Muscle layer of duodenum (tissue), 2 donors: ENCODE measurements around the gene OR4C45.
"Not testable (repeated sequence)": the region's sequence is repeated elsewhere in the genome, so short reads cannot be mapped to it uniquely, and the experiment has no call there.

Experiments used
- H3K27ac ChIP-seq: one replicate; pipeline ENCODE4 v1.7.0; 2013; ENCODE audit warnings: mild to moderate bottlenecking, low read length
- H3K27me3 ChIP-seq: one replicate; pipeline ENCODE4 v1.7.0; 2013; ENCODE audit warnings: low read depth, mild to moderate bottlenecking, control low read depth, low read length
- H3K36me3 ChIP-seq, 2 donors: one replicate each; pipeline ENCODE4 v1.7.0; 2013; ENCODE audit warnings: low read length in 2 of 2, control low read depth in 1 of 2, mild to moderate bottlenecking in 1 of 2; ENCODE audit not compliant: insufficient read depth in 2 of 2, control insufficient read depth in 1 of 2
- H3K4me1 ChIP-seq, 2 donors: one replicate each; pipeline ENCODE4 v1.7.0; 2013; ENCODE audit warnings: low read length in 2 of 2, mild to moderate bottlenecking in 2 of 2, control low read depth in 1 of 2, moderate library complexity in 1 of 2; ENCODE audit not compliant: insufficient read depth in 2 of 2, control insufficient read depth in 1 of 2
- H3K4me3 ChIP-seq, 2 donors: one replicate each; pipeline ENCODE4 v1.7.0; 2013; ENCODE audit warnings: low read length in 2 of 2, low read depth in 1 of 2, mild to moderate bottlenecking in 1 of 2
- H3K9me3 ChIP-seq, 2 donors: one replicate each; pipeline ENCODE4 v1.7.0; 2013; ENCODE audit warnings: low read length in 2 of 2, control low read depth in 1 of 2, mild to moderate bottlenecking in 1 of 2; ENCODE audit not compliant: control insufficient read depth in 1 of 2
- donor health status: healthy.

Gene OR4C45

DNA sequence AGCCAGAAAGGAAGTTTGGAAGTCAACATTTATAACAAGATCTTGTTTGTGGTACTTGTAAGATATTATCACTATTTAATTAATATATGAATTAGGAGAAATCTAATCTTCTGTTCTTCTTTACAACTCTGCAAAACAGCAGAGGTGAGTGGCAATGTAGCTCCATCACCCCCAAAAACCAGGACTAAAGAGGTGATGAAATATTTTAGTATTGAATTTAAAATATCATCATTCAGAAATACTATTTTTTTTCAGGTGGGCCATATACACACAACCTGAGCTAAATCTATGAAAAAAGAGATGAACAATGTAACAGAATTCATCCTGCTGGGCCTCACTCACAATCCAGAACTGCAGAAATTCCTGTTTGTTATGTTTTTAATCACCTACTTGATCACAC lies at the start of gene OR4C45:
OR4C45 (plus strand) TSS at position 301 of the 400 bp plus-strand sequence.
- H3K4me1 ChIP-seq: no peaks in the 10 kb centered on the region

DNA sequence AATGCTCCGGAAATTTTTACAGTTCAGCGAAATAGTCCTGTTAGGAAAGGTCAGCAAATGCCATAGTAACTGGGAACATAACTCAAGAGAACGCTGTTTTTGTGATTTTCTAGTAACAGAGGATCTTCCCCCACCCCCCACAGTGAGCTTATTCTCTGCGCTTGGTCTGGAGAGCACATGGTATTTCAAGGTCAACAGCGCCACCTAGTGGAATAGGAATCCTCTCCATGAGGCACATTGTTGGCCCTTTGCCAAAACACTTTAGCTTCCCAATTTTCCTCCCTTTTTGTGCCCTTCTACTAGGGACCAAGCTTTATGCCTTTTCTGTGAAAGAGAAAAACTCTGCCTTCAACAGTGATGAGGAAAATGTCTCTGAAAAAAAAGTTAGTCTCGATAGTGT lies 37.1 kb upstream of the OR4C45 start:
- H3K4me1 ChIP-seq: no peaks in the 10 kb centered on the region
- no peaks in the 10 kb centered on the region for H3K27me3 ChIP-seq
- no peak overlapping the region for H3K27ac ChIP-seq
- peaks cover 0 to 23% of the 10 kb centered on the region in 2 donors for H3K9me3 ChIP-seq
- no peaks in the 10 kb centered on the region for H3K36me3 ChIP-seq
- no peak overlapping the region for H3K4me3 ChIP-seq

More for the DNA sequence above, at the start of gene OR4C45:
- Histone ChIP-seq H3K36me3 (no peaks in the 10 kb centered on the region), H3K27me3 (no peaks in the 10 kb centered on the region), H3K4me3 (no peak within 1 kb of the TSS), H3K9me3 (peaks cover 0 to 7% of the 10 kb centered on the region in 2 donors), H3K27ac (no peak within 1 kb of the TSS)

GRCh38 chr11:50030193-50030592 lies 2.5 kb upstream of the OR4C45 start:
- H3K4me3 ChIP-seq: no peak overlapping the region

DNA sequence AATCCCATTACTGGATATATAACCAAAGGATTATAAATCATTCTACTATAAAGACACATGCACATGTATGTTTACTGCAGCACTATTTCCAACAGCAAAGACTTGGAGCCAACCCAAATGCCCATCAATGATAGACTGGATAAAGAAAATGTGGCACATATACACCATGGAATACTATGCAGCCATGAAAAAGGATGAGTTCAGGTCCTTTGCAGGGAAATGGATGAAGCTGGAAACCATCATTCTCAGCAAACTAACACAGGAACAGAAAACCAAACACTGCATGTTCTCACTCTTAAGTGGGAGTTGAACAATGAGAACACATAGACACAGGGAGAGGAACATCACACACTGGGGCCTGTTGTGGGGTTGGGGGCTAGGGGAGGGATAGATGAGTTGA lies 3.6 kb downstream of the OR4C45 start:
- H3K27me3 ChIP-seq, H3K9me3 ChIP-seq, H3K4me3 ChIP-seq, H3K36me3 ChIP-seq, H3K4me1 ChIP-seq, H3K27ac ChIP-seq: not testable (repeated sequence)

More at GRCh38 chr11:50030193-50030592, 2.5 kb upstream of the OR4C45 start:
- H3K4me1 ChIP-seq: no peaks in the 10 kb centered on the region
- peaks cover 0 to 12% of the 10 kb centered on the region in 2 donors for H3K9me3 ChIP-seq
- no peaks in the 10 kb centered on the region for H3K27me3 ChIP-seq
- no peak overlapping the region for H3K27ac ChIP-seq
- H3K36me3 ChIP-seq: no peaks in the 10 kb centered on the region

DNA sequence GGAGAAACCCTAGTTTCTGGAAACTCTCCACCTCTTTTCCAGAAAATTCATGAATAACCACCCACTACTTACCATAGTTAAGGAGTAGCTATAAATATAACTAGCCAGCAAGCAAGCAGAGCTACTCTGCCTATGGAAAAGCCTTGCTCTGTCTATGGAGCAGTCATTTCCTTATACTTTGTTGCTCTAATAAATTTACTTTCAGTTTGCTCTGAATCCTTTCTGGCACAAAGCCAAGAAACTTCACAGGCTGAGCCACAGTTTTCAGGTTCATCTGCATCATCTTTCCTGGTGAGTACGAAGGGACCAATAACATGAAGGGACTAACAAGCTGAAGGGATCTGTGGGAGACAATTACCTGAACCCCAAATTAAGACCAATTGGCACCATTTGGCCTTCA lies 4.6 kb downstream of the OR4C45 start:
- H3K27ac ChIP-seq: no peak overlapping the region
- no peaks in the 10 kb centered on the region for H3K36me3 ChIP-seq
- no peaks in the 10 kb centered on the region for H3K27me3 ChIP-seq
- H3K4me1 ChIP-seq: no peaks in the 10 kb centered on the region
- no peak overlapping the region for H3K4me3 ChIP-seq
- H3K9me3 ChIP-seq: no peaks in the 10 kb centered on the region

GRCh38 chr11:50044647-50045046 lies 12.0 kb downstream of the OR4C45 start:
- no peaks in the 10 kb centered on the region for H3K9me3 ChIP-seq
- no peaks in the 10 kb centered on the region for H3K36me3 ChIP-seq
- no peak overlapping the region for H3K4me3 ChIP-seq
- no peaks in the 10 kb centered on the region for H3K4me1 ChIP-seq
- no peak overlapping the region for H3K27ac ChIP-seq
- H3K27me3 ChIP-seq: no peaks in the 10 kb centered on the region

DNA sequence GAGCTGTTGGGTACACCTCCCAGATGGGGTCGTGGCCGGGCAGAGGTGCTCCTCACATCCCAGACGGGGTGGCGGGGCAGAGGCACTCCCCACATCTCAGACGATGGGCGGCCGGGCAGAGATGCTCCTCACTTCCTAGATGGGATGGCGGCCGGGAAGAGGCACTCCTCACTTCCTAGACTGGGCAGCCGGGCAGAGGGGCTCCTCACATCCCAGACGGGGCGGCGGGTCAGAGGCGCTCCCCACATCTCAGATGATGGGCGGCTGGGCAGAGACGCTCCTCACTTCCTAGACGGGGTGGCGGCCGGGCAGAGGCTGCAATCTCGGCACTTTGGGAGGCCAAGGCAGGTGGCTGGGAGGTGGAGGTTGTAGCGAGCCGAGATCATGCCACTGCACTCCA lies 30.4 kb downstream of the OR4C45 start:
- H3K4me3 ChIP-seq, H3K27ac ChIP-seq, H3K4me1 ChIP-seq, H3K27me3 ChIP-seq, H3K9me3 ChIP-seq, H3K36me3 ChIP-seq: not testable (repeated sequence)

- H3K27ac ChIP-seq: no peak overlapping the region
- H3K27me3 ChIP-seq: no peaks in the 10 kb centered on the region
- H3K9me3 ChIP-seq: peaks cover 0 to 18% of the 10 kb centered on the region in 2 donors
- H3K4me1 ChIP-seq: no peaks in the 10 kb centered on the region
- H3K36me3 ChIP-seq: no peaks in the 10 kb centered on the region
- H3K4me3 ChIP-seq: no peak overlapping the region
Measured at GRCh38 chr11:50070389-50070788, 37.7 kb downstream of the OR4C45 start.

DNA sequence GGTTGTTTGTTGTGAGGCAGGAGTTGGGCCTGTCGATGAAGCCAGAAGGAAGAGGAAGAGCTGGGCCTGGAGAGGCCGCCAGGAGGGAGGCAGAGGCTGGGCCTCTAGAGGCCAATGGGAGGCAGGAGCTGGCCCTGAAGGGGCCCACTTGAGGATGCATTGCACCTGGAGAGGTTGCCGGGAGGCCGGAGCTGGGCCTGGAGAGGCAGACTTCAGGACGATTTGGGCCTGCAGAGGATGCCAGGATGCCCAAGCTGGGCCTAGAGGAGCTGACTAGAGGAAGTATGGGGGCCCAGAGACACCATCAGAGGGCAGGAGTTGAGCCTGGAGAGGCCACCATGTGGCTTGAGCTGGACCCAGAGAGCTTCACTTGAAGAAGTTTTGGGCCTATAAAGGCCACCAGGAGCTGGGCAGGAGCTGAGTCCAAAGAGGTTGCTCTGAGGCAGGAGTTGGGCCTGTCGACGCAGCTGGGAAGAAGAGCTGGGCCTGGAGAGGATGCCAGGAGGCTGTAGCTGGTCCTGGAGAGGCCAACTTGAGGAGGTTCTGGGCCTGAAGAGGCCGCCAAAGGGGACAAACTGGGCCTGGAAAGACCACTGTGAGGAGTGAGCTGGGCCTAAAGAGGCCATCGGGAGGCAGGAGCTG lies 39.0 kb downstream of the OR4C45 start:
- Histone ChIP-seq H3K27ac (no peak overlapping the region), H3K9me3 (peaks cover 0 to 24% of the 10 kb centered on the region in 2 donors), H3K4me3 (no peak overlapping the region), H3K36me3 (no peaks in the 10 kb centered on the region), H3K4me1 (no peaks in the 10 kb centered on the region), H3K27me3 (no peaks in the 10 kb centered on the region)

GRCh38 chr11:50072226-50073112 lies 39.8 kb downstream of the OR4C45 start:
- no peak overlapping the region for H3K27ac ChIP-seq
- H3K4me3 ChIP-seq: no peak overlapping the region
- no peaks in the 10 kb centered on the region for H3K4me1 ChIP-seq
- no peaks in the 10 kb centered on the region for H3K27me3 ChIP-seq
- H3K9me3 ChIP-seq: peaks cover 0 to 24% of the 10 kb centered on the region in 2 donors
- H3K36me3 ChIP-seq: no peaks in the 10 kb centered on the region

DNA sequence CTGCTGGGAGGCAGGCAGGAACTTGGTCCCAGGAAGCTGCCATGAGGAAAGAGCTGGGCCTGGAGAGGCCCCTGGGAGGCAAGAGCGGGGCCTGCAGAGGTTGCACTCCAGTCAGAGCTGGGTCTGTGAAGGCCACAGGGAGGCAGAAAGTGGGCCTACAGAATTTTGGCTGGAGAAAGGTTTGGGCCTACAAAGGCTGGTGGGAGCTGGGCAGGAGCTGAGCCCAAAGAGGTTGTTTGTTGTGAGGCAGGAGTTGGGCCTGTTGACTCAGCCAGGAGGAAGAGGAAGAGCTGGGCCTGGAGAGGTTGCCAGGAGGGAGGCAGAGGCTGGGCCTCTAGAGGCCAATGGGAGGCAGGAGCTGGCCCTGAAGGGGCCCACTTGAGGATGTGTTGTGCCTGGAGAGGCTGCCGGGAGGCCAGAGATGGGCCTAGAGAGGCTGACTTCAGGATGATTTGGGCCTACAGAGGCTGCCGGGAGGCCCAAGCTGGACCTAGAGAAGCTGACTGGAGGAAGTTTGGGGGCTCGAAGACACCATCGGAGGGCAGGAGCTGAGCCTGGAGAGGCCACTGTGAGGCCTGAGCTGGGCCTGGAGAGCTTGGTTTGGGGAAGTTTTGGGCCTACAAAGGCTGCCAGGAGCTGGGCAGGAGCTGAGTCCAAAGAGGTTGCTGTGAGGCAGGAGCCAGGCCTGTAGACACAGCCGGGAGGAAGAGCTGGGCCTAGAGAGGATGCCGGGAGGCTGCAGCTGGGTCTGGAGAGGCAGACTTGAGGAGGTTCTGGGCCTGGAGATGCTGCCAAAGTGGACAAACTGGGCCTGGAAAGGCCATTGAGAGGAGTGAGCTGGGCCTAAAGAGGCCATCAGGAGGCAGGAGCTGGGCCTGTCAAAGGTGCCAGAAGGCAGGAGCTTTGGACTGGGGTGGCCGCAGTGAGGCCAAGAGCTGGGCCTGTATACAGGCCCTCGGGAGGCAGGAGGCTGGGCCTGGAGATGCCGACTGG lies 40.7 kb downstream of the OR4C45 start:
- Histone ChIP-seq H3K9me3 (peaks cover 0 to 30% of the 10 kb centered on the region in 2 donors), H3K4me1 (no peaks in the 10 kb centered on the region), H3K27me3 (no peaks in the 10 kb centered on the region), H3K27ac (no peak overlapping the region), H3K36me3 (no peaks in the 10 kb centered on the region), H3K4me3 (no peak overlapping the region)
